HG03565 (cell line): ENCODE data around the gene SDHAF1.
"Not testable (repeated sequence)": the region's sequence is repeated elsewhere in the genome, so short reads cannot be mapped to it uniquely, and the experiment has no call there.

Experiments used
- ATAC-seq: cut with Tn5 transposase; IDR thresholded peaks from one replicate; pipeline ENCODE4 v1.9.1; 2021; ENCODE audit warnings: mild to moderate bottlenecking, moderate library complexity; ENCODE audit not compliant: unreplicated experiment

Gene SDHAF1

DNA sequence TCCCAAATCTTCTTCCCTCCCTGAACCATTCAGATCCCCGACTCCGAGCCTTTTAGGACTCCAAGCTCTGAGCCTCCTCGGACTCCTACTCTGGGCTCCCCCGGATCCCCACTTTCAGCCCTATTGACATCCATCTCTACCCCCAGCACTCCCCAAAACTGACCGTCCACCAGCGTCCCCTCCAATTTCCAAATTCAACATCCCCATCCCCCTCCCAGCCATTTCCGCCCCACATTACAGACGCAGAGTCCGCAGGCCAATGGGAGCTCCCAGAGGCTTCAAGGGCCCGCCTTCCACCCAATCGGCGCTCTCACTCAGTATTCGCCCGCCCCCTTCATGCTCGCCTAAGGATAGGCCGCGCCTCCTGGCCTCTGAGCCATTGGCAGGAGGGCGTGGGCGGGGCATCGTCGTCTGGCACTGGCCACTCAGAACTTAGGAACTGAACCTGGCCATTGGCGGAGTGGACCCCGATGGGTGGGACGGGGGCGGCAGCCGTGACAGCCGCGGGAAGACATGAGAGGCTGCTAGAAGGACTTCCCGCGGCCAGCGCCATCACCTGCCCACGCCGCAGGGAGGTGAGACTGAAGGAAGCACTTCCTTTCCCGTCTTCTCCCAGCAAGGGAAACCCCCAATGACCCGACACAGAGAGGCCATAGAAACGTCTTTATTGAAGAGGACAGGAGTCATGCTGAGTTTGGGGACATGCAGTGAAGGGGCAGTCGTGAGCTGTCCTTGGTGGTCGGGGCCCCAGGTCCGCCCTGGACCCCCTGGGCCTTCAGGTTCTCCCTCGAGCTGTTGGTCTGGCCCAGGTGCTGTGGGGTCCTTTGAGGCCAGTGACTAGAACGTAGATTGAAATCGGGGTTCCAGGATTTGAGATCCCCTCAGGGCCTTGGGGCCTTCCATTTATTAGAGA is 19.3 kb downstream of the SDHAF1 start, which contains the start of gene ALKBH6:
TSS of gene ALKBH6 (minus strand) at position 202 of the 913 bp plus-strand sequence. CDS start 816 bp downstream, outside the sequence.
- ATAC-seq: peak; percentile 91

DNA sequence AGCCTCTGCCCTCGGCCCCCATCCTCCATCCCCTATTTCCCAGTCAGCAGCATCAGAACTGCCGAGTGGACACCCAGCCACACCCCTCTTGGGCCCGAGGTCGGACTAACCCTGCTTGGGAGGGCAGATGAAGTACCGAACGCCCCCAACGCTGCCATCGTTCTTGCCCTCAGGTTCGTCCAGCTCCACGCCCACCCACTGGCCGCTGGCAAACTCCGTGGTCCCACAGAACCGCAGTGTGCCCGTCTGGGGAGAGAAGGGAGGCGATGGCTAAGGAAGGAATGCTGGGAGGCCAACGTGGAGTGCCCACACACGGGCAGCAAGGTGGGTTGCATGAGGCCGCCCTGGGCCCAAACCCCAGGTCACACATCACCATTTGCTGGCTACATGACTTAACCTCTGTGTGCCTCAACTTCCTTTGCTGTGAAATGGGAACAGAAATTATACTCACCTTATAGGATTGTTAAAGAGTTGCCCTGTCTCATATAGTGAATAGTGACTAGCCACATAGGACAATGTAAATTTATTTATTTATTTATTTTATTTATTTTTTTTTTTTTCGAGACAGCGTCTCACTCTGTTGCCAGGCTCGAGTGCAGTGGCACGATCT is 24.2 kb downstream of the SDHAF1 start:
- ATAC-seq: no peak

DNA sequence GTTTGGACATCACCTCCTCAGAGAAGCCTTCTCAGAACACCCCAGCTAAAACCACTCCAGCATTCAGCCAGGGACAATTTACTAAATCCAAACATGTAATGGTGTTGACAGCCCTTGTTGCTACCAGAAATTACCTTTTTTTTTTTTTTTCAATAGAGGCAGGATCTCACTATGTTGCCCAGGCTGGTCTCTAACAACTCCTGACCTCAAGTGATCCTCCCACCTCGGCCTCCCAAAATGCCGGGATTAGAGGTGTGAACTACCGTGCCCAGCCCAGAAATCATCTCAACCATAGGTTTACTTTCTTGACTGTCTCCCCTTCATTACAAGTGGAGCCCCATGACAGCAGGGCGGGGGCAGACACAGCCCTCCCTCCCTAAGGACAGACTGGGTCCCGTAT is 28.4 kb downstream of the SDHAF1 start:
- ATAC-seq: no peak

DNA sequence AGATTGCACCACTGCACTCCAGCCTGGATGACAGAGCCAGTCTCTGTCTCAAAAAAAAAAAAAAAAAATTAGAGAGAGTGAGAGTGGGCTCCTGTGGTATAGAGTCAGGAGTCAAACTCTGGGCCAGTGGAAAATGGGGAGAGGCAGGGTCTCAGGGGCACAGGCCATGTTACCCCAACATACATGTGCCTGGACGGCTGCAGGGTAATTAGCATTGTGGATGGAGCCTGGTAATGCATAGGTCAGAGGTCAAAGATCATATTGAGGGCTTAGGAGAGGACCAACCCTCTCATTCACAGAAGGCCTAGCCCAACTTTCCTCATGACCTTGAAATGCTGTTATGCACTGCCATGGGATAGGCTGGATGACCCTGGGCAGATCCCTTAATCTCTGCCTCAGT is 30.6 kb downstream of the SDHAF1 start:
- no peak for ATAC-seq

DNA sequence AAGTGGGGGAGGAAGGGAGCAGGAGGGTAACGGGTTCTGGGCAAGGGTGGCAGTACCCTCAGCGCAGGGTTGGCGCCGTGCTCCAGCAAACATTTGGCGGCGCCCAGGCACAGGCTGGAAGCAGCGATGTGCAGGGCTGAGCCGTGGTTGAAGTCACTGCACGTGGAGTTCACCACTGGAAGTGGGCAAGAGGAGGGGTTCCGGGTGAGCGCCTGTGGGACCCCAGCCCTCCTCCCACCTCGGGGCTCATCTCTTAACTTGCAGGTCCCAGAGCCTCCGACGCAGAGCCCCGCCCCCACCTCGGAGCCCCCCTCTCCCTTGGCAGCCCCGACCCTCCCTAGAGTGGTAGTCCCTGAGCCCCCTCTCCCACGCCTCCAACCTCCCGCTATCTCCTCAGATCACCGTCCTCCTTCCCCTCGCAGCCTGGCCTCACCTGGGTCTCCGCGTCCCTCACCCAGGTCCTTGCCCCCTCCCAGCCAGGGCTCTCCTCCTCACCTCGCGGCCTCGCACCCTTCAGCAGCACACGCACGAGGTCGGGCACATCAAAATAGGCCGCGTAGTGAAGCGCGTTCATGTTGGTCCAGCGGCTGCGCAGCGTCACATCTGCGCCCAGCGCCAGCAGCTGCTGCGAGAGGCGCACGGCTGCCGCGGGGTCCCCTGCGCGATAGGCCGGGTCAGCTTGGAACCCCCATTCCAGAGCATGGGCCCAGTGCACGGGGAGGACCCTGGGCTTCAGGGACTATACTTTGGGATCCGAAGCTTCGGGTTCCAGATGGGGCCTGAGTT is 31.3 kb downstream of the SDHAF1 start:
- ATAC-seq: no peak

DNA sequence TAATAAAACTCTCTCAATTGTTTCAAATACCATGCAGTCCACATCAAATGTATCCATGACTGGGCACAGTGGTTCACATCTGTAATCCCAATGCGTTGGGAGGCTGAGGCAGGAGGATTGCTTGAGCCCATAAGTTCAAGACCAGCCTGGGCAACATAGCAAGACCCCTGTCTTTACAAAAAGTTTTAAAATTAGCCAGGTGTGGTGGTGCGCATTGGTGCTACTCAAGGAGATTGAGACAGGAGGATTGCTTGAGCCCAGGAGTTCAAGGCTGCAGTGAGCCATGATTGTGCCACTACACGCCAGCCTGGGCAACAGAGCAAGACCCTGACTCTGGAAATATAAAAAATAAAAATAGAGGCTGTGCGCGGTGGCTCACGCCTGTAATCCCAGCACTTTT is 32.7 kb downstream of the SDHAF1 start:
- ATAC-seq: no peak

DNA sequence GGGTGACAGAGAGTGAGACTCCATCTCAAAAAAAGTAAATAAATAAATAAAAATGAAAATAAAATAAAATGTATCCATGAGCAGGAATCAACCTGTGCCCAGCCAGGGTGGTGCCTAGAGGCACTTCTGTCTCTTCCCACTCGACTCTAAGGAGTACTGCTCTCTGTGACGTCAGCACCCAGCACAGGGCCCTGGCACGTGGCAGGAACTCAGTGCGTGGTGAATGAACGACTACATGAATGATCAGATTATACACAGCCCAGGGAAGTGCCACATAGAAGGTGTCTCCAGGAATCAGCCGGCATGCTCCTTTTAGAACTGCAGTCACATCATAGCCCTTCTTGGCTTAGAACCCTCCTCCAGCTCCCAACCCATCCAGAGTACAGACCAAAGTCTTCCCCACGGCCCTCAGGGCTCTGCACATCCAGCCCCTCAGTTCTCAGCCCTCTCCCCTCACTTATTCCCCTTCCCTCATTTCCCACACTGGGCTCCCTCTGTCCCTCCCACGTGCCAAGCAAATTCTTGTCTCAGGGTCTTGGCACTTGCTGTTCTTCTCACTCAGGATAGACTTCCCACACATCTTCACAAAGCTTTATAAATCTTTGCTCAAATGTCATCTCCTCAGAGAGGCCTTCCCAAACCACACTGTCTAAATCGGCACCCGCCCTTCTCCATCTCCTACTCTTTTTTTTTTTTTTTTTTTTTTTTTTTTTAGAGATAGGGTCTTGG is 33.5 kb downstream of the SDHAF1 start:
- ATAC-seq: no peak

DNA sequence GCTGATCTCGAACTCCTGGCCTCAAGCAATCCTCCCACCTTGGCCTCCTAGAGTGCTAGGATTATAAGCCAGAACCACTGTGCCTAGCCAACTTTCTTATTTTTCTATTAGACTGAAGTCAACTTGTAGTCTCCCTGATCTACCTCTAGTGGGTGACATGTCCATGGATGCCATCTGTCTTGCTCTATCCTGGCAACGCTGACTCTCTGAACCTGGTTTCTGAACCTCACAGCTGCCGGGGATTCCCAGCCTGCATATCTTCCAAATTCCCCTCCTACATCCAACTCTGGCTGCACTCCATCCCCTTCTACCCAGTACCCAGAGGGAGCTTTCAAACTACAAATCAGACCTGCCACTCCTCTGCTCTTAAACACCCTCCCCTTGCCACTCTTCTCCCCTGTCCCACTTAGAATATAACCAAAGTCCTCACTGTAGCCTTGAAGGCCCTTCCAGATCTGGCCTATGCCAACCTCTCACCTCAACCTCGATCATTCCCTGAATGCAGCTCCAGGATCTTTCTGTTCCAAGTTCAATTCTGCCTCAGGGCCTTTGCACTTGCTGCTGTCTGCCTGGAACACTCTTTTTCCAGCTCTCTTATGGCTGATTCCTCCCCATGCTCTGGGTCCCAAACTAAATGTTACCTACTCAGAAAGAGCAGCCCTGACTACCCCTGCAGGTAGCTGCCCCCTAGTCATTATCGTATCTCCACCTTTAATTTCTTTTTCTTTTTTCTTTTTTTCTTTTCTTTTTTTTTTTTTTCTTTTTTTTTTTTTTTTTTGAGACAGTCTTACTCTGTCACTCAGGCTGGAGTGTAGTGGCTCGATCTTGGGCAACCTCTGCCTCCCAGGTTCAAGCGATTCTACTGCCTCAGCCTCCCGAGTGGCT is 35.5 kb downstream of the SDHAF1 start:
- no peak for ATAC-seq

DNA sequence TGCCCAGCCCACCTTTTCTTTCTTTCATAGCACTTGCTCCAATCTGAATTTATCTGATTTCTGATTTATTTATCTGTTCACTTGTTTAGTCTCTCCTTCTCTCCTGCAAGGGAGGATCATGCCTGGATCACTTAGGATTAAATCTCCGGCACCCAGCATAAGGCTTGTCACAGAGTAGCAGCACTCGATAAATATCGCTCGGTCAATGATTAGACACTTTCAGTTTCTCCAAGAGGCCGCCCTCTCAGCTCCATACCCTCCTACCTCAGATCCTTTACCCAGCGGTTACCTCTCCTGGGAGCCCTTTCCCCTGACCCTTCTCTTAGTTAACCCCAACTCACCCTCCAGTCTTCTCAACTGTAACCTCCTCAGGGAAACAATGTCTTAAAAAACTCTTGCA is 36.3 kb downstream of the SDHAF1 start:
- ATAC-seq: no peak

DNA sequence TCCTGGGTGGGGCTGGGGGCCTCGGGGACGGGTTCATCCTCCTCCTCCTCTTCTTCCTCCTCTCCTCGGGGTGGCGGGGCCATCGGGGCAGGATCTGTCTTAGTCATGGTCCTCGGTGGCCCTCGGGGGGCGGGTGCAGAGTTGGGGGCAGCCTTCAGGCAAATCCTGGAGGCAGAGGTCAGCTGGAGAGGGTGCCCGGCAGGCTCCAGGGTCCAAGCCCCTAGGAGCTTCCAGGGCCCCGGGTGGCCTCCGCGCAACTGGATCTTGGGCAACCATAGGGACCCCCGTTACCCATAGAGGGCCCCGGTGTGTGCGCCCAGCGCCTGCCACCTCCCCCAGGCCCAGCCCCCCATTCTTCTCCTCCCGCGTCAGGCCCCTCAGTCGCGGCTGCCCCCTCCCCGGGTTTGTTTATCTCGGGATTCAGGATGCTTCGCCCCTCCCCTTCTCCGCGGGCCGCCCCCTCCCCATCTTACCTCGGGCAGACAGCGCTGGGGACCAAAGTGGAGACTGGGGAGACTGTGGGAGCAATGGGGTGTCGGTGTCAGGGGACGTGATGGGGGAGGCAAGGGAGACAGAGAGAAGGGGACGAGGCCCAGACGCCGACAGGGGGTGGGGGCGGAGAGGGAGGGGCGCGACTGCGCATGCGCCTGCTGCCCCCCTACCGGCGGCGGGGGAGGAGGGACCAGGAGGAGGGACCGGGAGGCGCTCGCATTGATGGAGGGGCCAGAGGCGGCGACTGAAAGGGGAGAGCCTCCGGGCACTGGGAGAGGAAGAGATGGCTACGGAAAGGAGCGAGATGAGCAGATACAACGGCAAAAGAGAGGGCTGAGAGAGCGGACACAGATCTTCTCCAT is 37.5 kb downstream of the SDHAF1 start, which contains the start of gene CLIP3:
TSS of gene CLIP3 (minus strand) at position 623 of the 854 bp plus-strand sequence. CDS start at position 107, 516 bp downstream.
- ATAC-seq: no peak

DNA sequence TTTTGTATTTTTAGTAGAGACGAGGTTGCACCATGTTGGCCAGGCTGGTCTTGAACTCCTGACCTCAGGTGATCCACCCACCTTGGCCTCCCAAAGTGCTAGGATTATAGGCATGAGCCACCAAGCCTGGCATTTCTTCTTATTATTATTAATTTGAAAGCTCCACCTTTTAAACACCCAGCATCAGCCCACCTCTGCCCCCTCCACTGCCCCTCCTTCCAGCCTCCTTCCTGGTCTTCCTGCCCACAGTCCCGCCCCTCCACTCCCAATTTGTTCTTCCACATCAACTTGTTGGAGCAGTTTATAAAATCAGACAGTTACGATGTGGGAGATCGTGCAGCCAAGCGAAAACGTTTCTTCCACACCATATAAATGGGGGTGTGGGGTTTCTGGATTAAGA is 45.5 kb downstream of the SDHAF1 start:
- ATAC-seq: no peak

DNA sequence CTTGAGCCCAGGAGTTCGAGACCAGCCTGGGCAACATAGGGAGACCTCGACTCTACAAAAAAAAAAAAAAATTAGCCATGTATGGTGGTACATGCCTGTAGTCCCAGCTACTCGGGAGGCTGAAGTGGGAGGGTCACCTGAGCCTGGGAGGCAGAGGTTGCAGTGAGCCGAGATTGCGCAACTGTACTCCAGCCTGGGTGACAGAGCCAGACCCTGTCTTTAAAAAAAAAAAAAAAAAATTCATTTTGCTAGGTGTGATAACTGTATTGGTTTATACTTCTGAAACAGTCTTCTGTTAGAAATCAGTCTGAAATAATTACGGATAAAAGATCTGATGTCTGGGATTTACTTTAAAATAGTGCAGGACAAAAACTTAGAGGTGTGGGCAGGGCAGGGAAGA is 46.1 kb downstream of the SDHAF1 start:
- not testable (repeated sequence) for ATAC-seq

DNA sequence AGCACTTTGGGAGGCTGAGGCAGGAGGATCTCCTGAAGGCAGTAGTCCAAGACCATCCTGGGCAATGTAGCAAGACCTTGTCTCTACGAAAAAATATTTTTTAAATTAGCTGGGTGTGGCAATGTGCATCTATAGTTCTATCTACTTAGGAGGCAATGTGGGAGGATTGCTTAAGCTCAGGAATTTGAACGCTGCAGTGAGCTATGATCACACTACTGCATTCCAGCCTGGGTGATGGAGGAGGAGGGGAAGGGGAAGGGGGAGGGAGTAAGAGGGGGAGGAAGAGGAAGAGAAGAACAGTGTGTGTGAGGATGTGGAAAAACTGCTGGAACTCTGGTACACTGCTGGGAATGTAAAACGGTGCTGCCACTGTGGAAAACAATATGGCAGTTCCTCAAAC is 46.8 kb downstream of the SDHAF1 start:
- no peak for ATAC-seq

DNA sequence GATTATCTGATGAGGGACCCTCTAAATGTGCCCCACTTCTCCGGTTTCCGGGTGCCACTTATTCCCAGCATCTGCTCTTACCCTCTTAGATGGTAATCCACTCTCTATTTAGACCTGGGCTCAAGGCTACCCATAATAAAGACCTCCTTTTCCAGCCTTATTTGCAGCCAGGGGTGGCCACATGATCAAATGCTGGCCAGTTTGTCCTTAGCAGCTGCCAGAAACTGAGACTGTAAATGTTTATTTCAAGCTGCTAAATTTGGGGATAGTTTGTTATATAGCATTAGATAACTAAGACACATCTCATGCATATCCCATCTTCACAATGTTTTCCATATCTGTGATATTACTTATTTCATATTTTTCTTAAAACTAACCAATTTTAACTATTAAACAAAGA is 49.0 kb downstream of the SDHAF1 start:
- no peak for ATAC-seq
